ENCODE results near the gene VSTM2A.

The VSTM2A gene

GRCh38 chr7:54559401-54559800 is 17.2 kb downstream of the VSTM2A start:
- in situ Hi-C loops (cut with HindIII; ENCODE audit: low sequenced_read_pairs) = no loop called here
- no peak for TF ChIP-seq CTCF (IDR thresholded peaks at IDR 0.05; ENCODE audit: low read depth, low read length)
- no peak for DNase-seq (ENCODE audit: low read depth, low spot score)
- no peak overlapping the region for H3K4me3 ChIP-seq (ENCODE audit: low read depth, low read length)

- no peak for TF ChIP-seq CTCF (IDR thresholded peaks at IDR 0.05; ENCODE audit: low read depth, low read length)
- no peak for DNase-seq (ENCODE audit: low read depth, low spot score)
- in situ Hi-C loops (cut with HindIII; ENCODE audit: low sequenced_read_pairs) = no loop called here
- H3K4me3 ChIP-seq (ENCODE audit: low read depth, low read length) = no peak overlapping the region
Measured at GRCh38 chr7:54560198-54560597, 18.0 kb downstream of the VSTM2A start.

- DNase-seq (ENCODE audit: low read depth, low spot score) = no peak
- H3K4me3 ChIP-seq (ENCODE audit: low read depth, low read length) = no peak overlapping the region
- TF ChIP-seq CTCF (IDR thresholded peaks at IDR 0.05; ENCODE audit: low read depth, low read length) = no peak
- in situ Hi-C loops (cut with HindIII; ENCODE audit: low sequenced_read_pairs) = no loop called here
Measured at GRCh38 chr7:54560723-54561122, 18.5 kb downstream of the VSTM2A start.

GRCh38 chr7:54563329-54563916 is 21.2 kb downstream of the VSTM2A start:
- H3K4me3 ChIP-seq (ENCODE audit: low read depth, low read length) = no peak overlapping the region
- TF ChIP-seq CTCF (IDR thresholded peaks at IDR 0.05; ENCODE audit: low read depth, low read length) = no peak
- no peak for DNase-seq (ENCODE audit: low read depth, low spot score)
- in situ Hi-C loops (cut with HindIII; ENCODE audit: low sequenced_read_pairs) = no loop called here

- in situ Hi-C loops (cut with HindIII; ENCODE audit: low sequenced_read_pairs) = no loop called here
Measured at GRCh38 chr7:54565432-54565831, 23.3 kb downstream of the VSTM2A start.

GRCh38 chr7:54581511-54581910 is 39.3 kb downstream of the VSTM2A start:
- no peak overlapping the region for H3K4me3 ChIP-seq (ENCODE audit: low read depth, low read length)
- no peak for TF ChIP-seq CTCF (IDR thresholded peaks at IDR 0.05; ENCODE audit: low read depth, low read length)
- in situ Hi-C loops (cut with HindIII; ENCODE audit: low sequenced_read_pairs) = no loop called here
- peak; percentile 4 for DNase-seq (ENCODE audit: low read depth, low spot score)

More at GRCh38 chr7:54565432-54565831, 23.3 kb downstream of the VSTM2A start:
- no peak for DNase-seq (ENCODE audit: low read depth, low spot score)
- TF ChIP-seq CTCF (IDR thresholded peaks at IDR 0.05; ENCODE audit: low read depth, low read length) = no peak
- no peak overlapping the region for H3K4me3 ChIP-seq (ENCODE audit: low read depth, low read length)
